GM20000 (cell line): ENCODE data around the gene HIBCH.

Source experiments
- DNase-seq: peaks from one replicate; pipeline ENCODE4 v3.0.0; 2012; ENCODE audit warnings: low spot score
- CTCF ChIP-seq: IDR thresholded peaks from 2 replicates; pipeline ENCODE4 v1.5.1; 2012; ENCODE audit warnings: mild to moderate bottlenecking, control low read depth; ENCODE audit errors: extremely low read depth, missing control alignments

The HIBCH gene

GRCh38 chr2:190352668-190353536, 33.3 kb upstream of the HIBCH start:
- no peak for TF ChIP-seq CTCF
- no peak for DNase-seq

GRCh38 chr2:190351955-190352354, 32.3 kb upstream of the HIBCH start:
- no peak for TF ChIP-seq CTCF
- no peak for DNase-seq

- no peak for DNase-seq
- no peak for TF ChIP-seq CTCF
These were observed 30.7 kb upstream of the HIBCH start for GRCh38 chr2:190350371-190350770.

GRCh38 chr2:190344276-190344827, 24.7 kb upstream of the HIBCH start:
- DNase-seq, result peak; percentile 82

GRCh38 chr2:190343536-190344275, 24.1 kb upstream of the HIBCH start, which contains the start of gene INPP1:
TSS of gene INPP1 (plus strand) at chr2:190343589. CDS start at chr2:190360103, 16,514 bp downstream.
- no peak for TF ChIP-seq CTCF
- peak; percentile 78 for DNase-seq

More at GRCh38 chr2:190344276-190344827, 24.7 kb upstream of the HIBCH start:
- TF ChIP-seq CTCF, result peak; percentile 28

GRCh38 chr2:190343089-190343535, 23.5 kb upstream of the HIBCH start:
- peak; percentile 68 for DNase-seq
- TF ChIP-seq CTCF, result no peak
